Measurements from ENCODE around the gene NPC1. TPM values are rescaled to one million over a fixed set of nuclear protein-coding genes. Genes with fewer than 3 reads are reported as not detected.
"Not testable (repeated sequence)": the region's sequence is repeated elsewhere in the genome, so short reads cannot be mapped to it uniquely, and the experiment has no call there.

NPC1 gene
- total RNA-seq, 2 donors from 2014 or later = 43.6 to 44.9 TPM

DNA sequence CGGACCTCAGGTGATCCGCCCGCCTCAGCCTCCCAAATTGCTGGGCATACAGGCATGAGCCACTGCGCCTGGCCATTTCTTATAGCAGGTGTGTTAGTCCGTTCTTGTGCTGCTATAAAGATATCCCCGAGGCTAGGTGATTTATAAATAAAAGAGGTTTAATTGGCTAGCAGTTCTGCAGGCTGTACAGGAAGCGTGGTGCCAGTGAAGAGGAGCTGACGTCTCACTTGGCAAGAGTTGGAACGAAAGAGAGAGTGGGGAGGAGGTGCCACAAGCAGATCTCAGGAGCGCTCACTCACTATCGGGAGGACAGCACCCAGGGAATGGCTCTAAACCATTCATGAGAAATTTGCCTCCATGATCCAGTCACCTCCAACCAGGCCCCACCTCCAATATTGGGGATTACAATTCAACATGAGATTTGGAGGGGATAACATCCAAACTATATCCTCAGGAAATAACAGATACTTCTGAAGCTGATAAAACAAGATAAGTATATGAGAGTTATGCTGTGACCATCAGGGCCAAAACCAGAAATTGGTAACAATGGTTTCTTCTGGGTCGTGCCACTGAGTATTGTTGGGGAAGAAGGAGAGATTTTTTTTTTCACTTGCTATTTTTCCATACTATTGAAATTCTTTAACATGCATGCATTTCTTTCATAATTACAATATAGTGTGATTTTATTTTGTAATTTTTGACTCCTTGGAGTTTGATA is 90.4 kb downstream of the NPC1 start:
- H3K4me1 Mint-ChIP-seq = peaks cover 4% of the 10 kb centered on the region
- no peaks in the 10 kb centered on the region for H3K36me3 ChIP-seq (ENCODE audit: control insufficient read depth, insufficient read depth, low read length)
- H3K36me3 Mint-ChIP-seq (ENCODE audit: low read depth) = peaks cover 1% of the 10 kb centered on the region
- TF ChIP-seq, protein P1, sequence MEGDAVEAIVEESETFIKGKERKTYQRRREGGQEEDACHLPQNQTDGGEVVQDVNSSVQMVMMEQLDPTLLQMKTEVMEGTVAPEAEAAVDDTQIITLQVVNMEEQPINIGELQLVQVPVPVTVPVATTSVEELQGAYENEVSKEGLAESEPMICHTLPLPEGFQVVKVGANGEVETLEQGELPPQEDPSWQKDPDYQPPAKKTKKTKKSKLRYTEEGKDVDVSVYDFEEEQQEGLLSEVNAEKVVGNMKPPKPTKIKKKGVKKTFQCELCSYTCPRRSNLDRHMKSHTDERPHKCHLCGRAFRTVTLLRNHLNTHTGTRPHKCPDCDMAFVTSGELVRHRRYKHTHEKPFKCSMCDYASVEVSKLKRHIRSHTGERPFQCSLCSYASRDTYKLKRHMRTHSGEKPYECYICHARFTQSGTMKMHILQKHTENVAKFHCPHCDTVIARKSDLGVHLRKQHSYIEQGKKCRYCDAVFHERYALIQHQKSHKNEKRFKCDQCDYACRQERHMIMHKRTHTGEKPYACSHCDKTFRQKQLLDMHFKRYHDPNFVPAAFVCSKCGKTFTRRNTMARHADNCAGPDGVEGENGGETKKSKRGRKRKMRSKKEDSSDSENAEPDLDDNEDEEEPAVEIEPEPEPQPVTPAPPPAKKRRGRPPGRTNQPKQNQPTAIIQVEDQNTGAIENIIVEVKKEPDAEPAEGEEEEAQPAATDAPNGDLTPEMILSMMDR (conservative IDR thresholded peaks at IDR 0.05) = no peak
- no peaks in the 10 kb centered on the region for H3K4me1 ChIP-seq (ENCODE audit: control insufficient read depth, insufficient read depth, low read length)
- DNase-seq = no peak
- H3K27ac ChIP-seq (ENCODE audit: low read depth, low read length) = no peak overlapping the region
- H3K4me3 Mint-ChIP-seq = no peak overlapping the region
- H3K4me3 ChIP-seq (ENCODE audit: low read length) = no peak overlapping the region
- peaks cover 1% of the 10 kb centered on the region for H3K27me3 Mint-ChIP-seq (ENCODE audit: insufficient read depth)
- WGBS, 2 experiments (ENCODE audit: insufficient coverage in 1 of 2, insufficient read length in 1 of 2) = 93 to 95% methylated on average over 9 to 11 of the region's 12 CpGs
- peaks cover 10% of the 10 kb centered on the region for H3K9me3 Mint-ChIP-seq
- H3K27ac Mint-ChIP-seq = no peak overlapping the region
- H3K9ac ChIP-seq (ENCODE audit: extremely low read depth, low read length, poor library complexity, severe bottlenecking) = no peak overlapping the region
- no peaks in the 10 kb centered on the region for H3K27me3 ChIP-seq (ENCODE audit: control insufficient read depth, insufficient read depth, low read length, poor library complexity, severe bottlenecking)
- peaks cover 3% of the 10 kb centered on the region for H3K9me3 ChIP-seq (ENCODE audit: control insufficient read depth, low read length)

GRCh38 chr18:23494992-23495391 is 91.3 kb downstream of the NPC1 start:
- Mint-ChIP-seq H3K4me3 (no peak overlapping the region), H3K27ac (no peak overlapping the region), H3K9me3 (peaks cover 18% of the 10 kb centered on the region), H3K36me3 (ENCODE audit: low read depth) (peaks cover 1% of the 10 kb centered on the region), H3K4me1 (peaks cover 4% of the 10 kb centered on the region), H3K27me3 (ENCODE audit: insufficient read depth) (no peaks in the 10 kb centered on the region)
- Histone ChIP-seq H3K4me1 (ENCODE audit: control insufficient read depth, insufficient read depth, low read length) (no peaks in the 10 kb centered on the region), H3K27me3 (ENCODE audit: control insufficient read depth, insufficient read depth, low read length, poor library complexity, severe bottlenecking) (no peaks in the 10 kb centered on the region), H3K36me3 (ENCODE audit: control insufficient read depth, insufficient read depth, low read length) (no peaks in the 10 kb centered on the region), H3K9me3 (ENCODE audit: control insufficient read depth, low read length) (peaks cover 12% of the 10 kb centered on the region), H3K27ac (ENCODE audit: low read depth, low read length) (no peak overlapping the region), H3K4me3 (ENCODE audit: low read length) (no peak overlapping the region), H3K9ac (ENCODE audit: extremely low read depth, low read length, poor library complexity, severe bottlenecking) (no peak overlapping the region)
- TF ChIP-seq, protein P1 (conservative IDR thresholded peaks at IDR 0.05) = no peak
- WGBS, 2 experiments (ENCODE audit: insufficient coverage in 1 of 2, insufficient read length in 1 of 2) = 67 to 100% methylated on average over 1 of the region's 1 CpG
- no peak for DNase-seq

- Histone ChIP-seq H3K9me3 (ENCODE audit: control insufficient read depth, low read length) (peaks cover 12% of the 10 kb centered on the region), H3K4me3 (ENCODE audit: low read length) (no peak overlapping the region), H3K36me3 (ENCODE audit: control insufficient read depth, insufficient read depth, low read length) (no peaks in the 10 kb centered on the region), H3K27ac (ENCODE audit: low read depth, low read length) (no peak overlapping the region), H3K4me1 (ENCODE audit: control insufficient read depth, insufficient read depth, low read length) (no peaks in the 10 kb centered on the region), H3K9ac (ENCODE audit: extremely low read depth, low read length, poor library complexity, severe bottlenecking) (no peak overlapping the region), H3K27me3 (ENCODE audit: control insufficient read depth, insufficient read depth, low read length, poor library complexity, severe bottlenecking) (no peaks in the 10 kb centered on the region)
- TF ChIP-seq, protein P1 (conservative IDR thresholded peaks at IDR 0.05) = no peak
- H3K27me3 Mint-ChIP-seq (ENCODE audit: insufficient read depth) = no peaks in the 10 kb centered on the region
- WGBS, 2 experiments (ENCODE audit: insufficient coverage in 1 of 2, insufficient read length in 1 of 2) = 87% methylated on average over 1 of the region's 1 CpG; no CpG with 5 or more reads in 1 of the 2 experiments
- peak; percentile 72 for DNase-seq
- H3K36me3 Mint-ChIP-seq (ENCODE audit: low read depth) = peaks cover 1% of the 10 kb centered on the region
- peaks cover 4% of the 10 kb centered on the region for H3K4me1 Mint-ChIP-seq
- peaks cover 18% of the 10 kb centered on the region for H3K9me3 Mint-ChIP-seq
- no peak overlapping the region for H3K27ac Mint-ChIP-seq
- H3K4me3 Mint-ChIP-seq = no peak overlapping the region
Observed at GRCh38 chr18:23493654-23494053, 92.7 kb downstream of the NPC1 start.

DNA sequence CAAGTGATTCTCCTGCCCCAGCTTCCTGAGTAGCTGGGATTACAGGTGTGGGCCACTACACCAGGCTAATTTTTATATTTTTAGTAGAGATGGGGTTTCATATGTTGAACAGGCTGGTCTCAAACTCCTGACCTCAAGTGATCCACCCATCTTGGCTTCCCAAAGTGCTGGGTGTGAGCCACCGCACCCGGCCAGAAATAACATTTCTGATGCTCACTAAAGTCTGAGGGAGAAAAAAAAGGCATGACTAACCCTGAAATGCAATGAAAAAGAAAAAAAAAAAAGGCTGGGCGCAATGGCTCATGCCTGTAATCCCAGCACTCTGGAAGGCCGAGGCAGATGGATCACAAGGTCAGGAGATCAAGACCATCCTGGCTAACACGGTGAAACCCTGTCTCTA is 96.7 kb downstream of the NPC1 start:
- Mint-ChIP-seq H3K4me1 (peaks cover 10% of the 10 kb centered on the region), H3K9me3 (peaks cover 18% of the 10 kb centered on the region)
- H3K9ac ChIP-seq (ENCODE audit: extremely low read depth, low read length, poor library complexity, severe bottlenecking); H3K4me3 Mint-ChIP-seq; H3K36me3 ChIP-seq (ENCODE audit: control insufficient read depth, insufficient read depth, low read length); H3K27me3 Mint-ChIP-seq (ENCODE audit: insufficient read depth); H3K27ac ChIP-seq (ENCODE audit: low read depth, low read length); H3K4me1 ChIP-seq (ENCODE audit: control insufficient read depth, insufficient read depth, low read length); DNase-seq; H3K27ac Mint-ChIP-seq; H3K27me3 ChIP-seq (ENCODE audit: control insufficient read depth, insufficient read depth, low read length, poor library complexity, severe bottlenecking); H3K36me3 Mint-ChIP-seq (ENCODE audit: low read depth); H3K4me3 ChIP-seq (ENCODE audit: low read length): not testable (repeated sequence)
- H3K9me3 ChIP-seq (ENCODE audit: control insufficient read depth, low read length) = peaks cover 12% of the 10 kb centered on the region
- WGBS, 2 experiments (ENCODE audit: insufficient coverage in 1 of 2, insufficient read length in 1 of 2) = 88 to 93% methylated on average over 2 to 5 of the region's 5 CpGs

All from endodermal cell (in vitro differentiated cells).